GM23338 (cell line): ENCODE data around the gene BCAP31. TPM values are rescaled to one million over a fixed set of nuclear protein-coding genes. Genes with fewer than 3 reads are reported as not detected.

Experiments
- ATAC-seq: fragments of 200-7000 bp; cut with Tn5 transposase; 3 replicates; pipeline ENCODE4 v1.9.1; 2020
- DNase-seq: peaks from one replicate; pipeline ENCODE4 v3.0.0-alpha.2; 2015; ENCODE audit warnings: low spot score
- H2AFZ ChIP-seq: fragments of 200-600 bp; sonication (generic); 2 replicates; pipeline ENCODE4 v1.8.0; 2016; ENCODE audit warnings: antibody characterized with exemption, mild to moderate bottlenecking, moderate library complexity
- H3F3A ChIP-seq: fragments of 200-600 bp; sonication (generic); replicated peaks from 2 replicates; pipeline ENCODE4 v1.8.0; 2017; ENCODE audit warnings: antibody characterized with exemption, mixed run types, low read depth
- H3K27ac ChIP-seq: fragments of 200-600 bp; sonication (generic); 2 replicates; pipeline ENCODE4 v1.6.1; 2016; ENCODE audit warnings: low read depth
- H3K27me3 ChIP-seq: fragments of 200-600 bp; sonication (generic); 2 replicates; pipeline ENCODE4 v1.8.0; 2016; ENCODE audit warnings: mild to moderate bottlenecking, mixed run types, moderate library complexity; ENCODE audit not compliant: insufficient read depth
- H3K36me3 ChIP-seq: fragments of 200-600 bp; sonication (generic); 2 replicates; pipeline ENCODE4 v1.8.0; 2016; ENCODE audit warnings: mild to moderate bottlenecking; ENCODE audit not compliant: insufficient read depth
- H3K4me1 ChIP-seq: fragments of 200-600 bp; sonication (generic); 2 replicates; pipeline ENCODE4 v1.8.0; 2016; ENCODE audit warnings: mild to moderate bottlenecking, moderate library complexity; ENCODE audit not compliant: insufficient read depth
- H3K4me2 ChIP-seq: fragments of 200-600 bp; sonication (generic); 2 replicates; pipeline ENCODE4 v1.7.1; 2017; ENCODE audit warnings: mixed run types
- H3K4me3 ChIP-seq: fragments of 200-600 bp; sonication (generic); 2 replicates; pipeline ENCODE4 v1.6.1; 2016; ENCODE audit warnings: mixed run types
- H3K79me2 ChIP-seq: fragments of 200-600 bp; sonication (generic); replicated peaks from 2 replicates; pipeline ENCODE4 v1.8.0; 2017; ENCODE audit warnings: mild to moderate bottlenecking; ENCODE audit not compliant: insufficient read depth
- H3K9me2 ChIP-seq: fragments of 200-600 bp; sonication (generic); 2 replicates; pipeline ENCODE4 v1.8.0; 2017; ENCODE audit not compliant: insufficient read depth
- H4K20me1 ChIP-seq: fragments of 200-600 bp; sonication (generic); replicated peaks from 2 replicates; pipeline ENCODE4 v1.8.0; 2017; ENCODE audit warnings: mild to moderate bottlenecking; ENCODE audit not compliant: insufficient read depth
- H3K27ac Mint-ChIP-seq: 2 replicates; pipeline ENCODE4 v1.8.0; 2020; ENCODE audit warnings: inconsistent platforms, mild to moderate bottlenecking, moderate library complexity, mixed read lengths
- H3K27me3 Mint-ChIP-seq: 3 replicates; pipeline ENCODE4 v1.8.0; 2022; ENCODE audit warnings: low read depth, mild to moderate bottlenecking, moderate library complexity, mixed read lengths, inconsistent platforms; ENCODE audit not compliant: insufficient read depth, poor library complexity
- H3K36me3 Mint-ChIP-seq: 3 replicates; pipeline ENCODE4 v1.8.0; 2021; ENCODE audit warnings: low read depth, mild to moderate bottlenecking, inconsistent platforms, moderate library complexity, mixed read lengths
- H3K4me1 Mint-ChIP-seq: 3 replicates; pipeline ENCODE4 v1.8.0; 2020; ENCODE audit warnings: mild to moderate bottlenecking, inconsistent platforms, mixed read lengths
- H3K4me3 Mint-ChIP-seq: 3 replicates; pipeline ENCODE4 v1.8.0; 2021; ENCODE audit warnings: moderate library complexity, mild to moderate bottlenecking, inconsistent platforms, mixed read lengths
- H3K9me3 Mint-ChIP-seq: 3 replicates; pipeline ENCODE4 v1.8.0; 2020; ENCODE audit warnings: moderate library complexity, mild to moderate bottlenecking, inconsistent platforms, mixed read lengths
- CREB1 ChIP-seq: fragments of 250-450 bp; sonication (Bioruptor Pico); IDR thresholded peaks from 2 replicates; pipeline ENCODE4 v1.5.0; 2020; ENCODE audit warnings: low read depth, mild to moderate bottlenecking, moderate library complexity
- EZH2 ChIP-seq: fragments of 200-600 bp; sonication (generic); IDR thresholded peaks from one replicate; pipeline ENCODE4 v1.8.0; 2017; ENCODE audit warnings: antibody characterized with exemption, mild to moderate bottlenecking, low read depth; ENCODE audit not compliant: unreplicated experiment
- EZH2phosphoT487 ChIP-seq: fragments of 200-600 bp; sonication (generic); IDR thresholded peaks from one replicate; pipeline ENCODE4 v1.8.1; 2018; ENCODE audit warnings: antibody characterized with exemption; ENCODE audit not compliant: unreplicated experiment
- JUNB ChIP-seq: IDR thresholded peaks from one replicate; pipeline ENCODE4 v1.6.1; 2016; ENCODE audit warnings: antibody characterized with exemption; ENCODE audit not compliant: unreplicated experiment
- NANOG ChIP-seq: IDR thresholded peaks from 2 replicates; pipeline ENCODE4 v1.6.1; 2016; ENCODE audit warnings: antibody characterized with exemption, borderline replicate concordance
- POLR2AphosphoS5 ChIP-seq: IDR thresholded peaks from 2 replicates; pipeline ENCODE4 v1.6.1; 2016; ENCODE audit warnings: antibody characterized with exemption, low read depth
- STAT1 ChIP-seq: IDR thresholded peaks from one replicate; pipeline ENCODE4 v1.6.1; 2016; ENCODE audit warnings: antibody characterized with exemption; ENCODE audit not compliant: unreplicated experiment
- ZNF114 ChIP-seq: fragments of 250-450 bp; sonication (Bioruptor Pico); IDR thresholded peaks from 2 replicates; pipeline ENCODE4 v1.5.0; 2020; ENCODE audit warnings: mild to moderate bottlenecking, moderate library complexity
- ZNF331 ChIP-seq: fragments of 250-450 bp; sonication (Bioruptor Pico); IDR thresholded peaks from 2 replicates; pipeline ENCODE4 v1.5.0; 2020; ENCODE audit warnings: low read depth, mild to moderate bottlenecking, moderate library complexity
- polyA plus RNA-seq: library from polyadenylated mRNA; unstranded; fragments of >200 nt; fragmentation: Nextera tagmentation; extraction: Ambion mirVana; gene quantifications from 2 replicates; pipeline ENCODE4 v1.2.1, GENCODE V29; 2016
- total RNA-seq: library from RNA; depleted of rRNA; stranded (reverse); fragments of >200 nt; shearing (Covaris generic); gene quantifications from 2 replicates; pipeline ENCODE4 v1.2.3, GENCODE V29; 2014
- TF ChIP-seq, protein P1 (sequence below): IDR thresholded peaks from one replicate; pipeline ENCODE4 v1.6.1; 2018; ENCODE audit warnings: antibody characterized with exemption; ENCODE audit not compliant: unreplicated experiment
- TF ChIP-seq, protein P2 (sequence below): fragments of 250-450 bp; sonication (Bioruptor Pico); IDR thresholded peaks from 2 replicates; pipeline ENCODE4 v1.5.0; 2020; ENCODE audit warnings: mild to moderate bottlenecking, moderate library complexity
- TF ChIP-seq, protein P3 (sequence below): IDR thresholded peaks from 2 replicates; pipeline ENCODE4 v1.6.1; 2016; ENCODE audit warnings: antibody characterized with exemption
- TF ChIP-seq, protein P4 (sequence below), 2 experiments: fragments of 200-600 bp in 1 of 2; sonication (generic) in 1 of 2; conservative IDR thresholded peaks; 2 replicates each; pipeline versions ENCODE4 v1.5.1 to v1.6.1; 2016 to 2017; ENCODE audit warnings: antibody characterized with exemption in 2 of 2, low read depth in 2 of 2, mild to moderate bottlenecking in 2 of 2, moderate library complexity in 1 of 2

BCAP31 gene
- total and polyA plus RNA-seq, 2 experiments from 2014 or later, result 85.0 to 145 TPM

DNA sequence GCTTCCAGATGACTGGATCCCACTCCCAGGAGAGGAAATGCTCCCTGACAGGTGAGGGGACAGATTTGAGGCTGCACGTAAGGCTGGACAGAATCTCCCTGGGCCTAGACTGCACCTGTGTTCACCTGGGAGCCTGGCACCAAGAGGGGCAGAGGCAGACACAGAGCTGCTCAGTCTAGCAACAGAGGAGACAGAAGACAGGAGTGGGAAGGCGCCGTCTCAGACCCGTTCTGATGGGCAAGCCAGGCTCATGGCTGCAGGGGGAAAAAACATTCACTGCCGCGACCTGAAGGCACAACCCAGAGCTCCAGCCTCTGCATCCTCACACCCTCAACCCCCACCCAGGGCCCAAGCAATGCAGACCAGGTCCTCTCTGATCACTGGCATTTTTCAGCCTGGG is 16.8 kb downstream of the BCAP31 start:
- H3K4me3 Mint-ChIP-seq, result no peak overlapping the region
- no peaks in the 10 kb centered on the region; the same call in 1 of the 2 replicates for H4K20me1 ChIP-seq
- no peak for DNase-seq
- H3K27me3 ChIP-seq, result no peaks in the 10 kb centered on the region
- H3K27me3 Mint-ChIP-seq, result peaks cover 1% of the 10 kb centered on the region
- no peak overlapping the region for H2AFZ ChIP-seq
- H3K79me2 ChIP-seq, result no peaks in the 10 kb centered on the region
- H3K4me1 Mint-ChIP-seq, result peaks cover 9% of the 10 kb centered on the region
- TF ChIP-seq EZH2, result no peak
- no peak for TF ChIP-seq ZNF331 (CRISPR knock-in tag)
- TF ChIP-seq JUNB, result no peak
- TF ChIP-seq, protein P1, sequence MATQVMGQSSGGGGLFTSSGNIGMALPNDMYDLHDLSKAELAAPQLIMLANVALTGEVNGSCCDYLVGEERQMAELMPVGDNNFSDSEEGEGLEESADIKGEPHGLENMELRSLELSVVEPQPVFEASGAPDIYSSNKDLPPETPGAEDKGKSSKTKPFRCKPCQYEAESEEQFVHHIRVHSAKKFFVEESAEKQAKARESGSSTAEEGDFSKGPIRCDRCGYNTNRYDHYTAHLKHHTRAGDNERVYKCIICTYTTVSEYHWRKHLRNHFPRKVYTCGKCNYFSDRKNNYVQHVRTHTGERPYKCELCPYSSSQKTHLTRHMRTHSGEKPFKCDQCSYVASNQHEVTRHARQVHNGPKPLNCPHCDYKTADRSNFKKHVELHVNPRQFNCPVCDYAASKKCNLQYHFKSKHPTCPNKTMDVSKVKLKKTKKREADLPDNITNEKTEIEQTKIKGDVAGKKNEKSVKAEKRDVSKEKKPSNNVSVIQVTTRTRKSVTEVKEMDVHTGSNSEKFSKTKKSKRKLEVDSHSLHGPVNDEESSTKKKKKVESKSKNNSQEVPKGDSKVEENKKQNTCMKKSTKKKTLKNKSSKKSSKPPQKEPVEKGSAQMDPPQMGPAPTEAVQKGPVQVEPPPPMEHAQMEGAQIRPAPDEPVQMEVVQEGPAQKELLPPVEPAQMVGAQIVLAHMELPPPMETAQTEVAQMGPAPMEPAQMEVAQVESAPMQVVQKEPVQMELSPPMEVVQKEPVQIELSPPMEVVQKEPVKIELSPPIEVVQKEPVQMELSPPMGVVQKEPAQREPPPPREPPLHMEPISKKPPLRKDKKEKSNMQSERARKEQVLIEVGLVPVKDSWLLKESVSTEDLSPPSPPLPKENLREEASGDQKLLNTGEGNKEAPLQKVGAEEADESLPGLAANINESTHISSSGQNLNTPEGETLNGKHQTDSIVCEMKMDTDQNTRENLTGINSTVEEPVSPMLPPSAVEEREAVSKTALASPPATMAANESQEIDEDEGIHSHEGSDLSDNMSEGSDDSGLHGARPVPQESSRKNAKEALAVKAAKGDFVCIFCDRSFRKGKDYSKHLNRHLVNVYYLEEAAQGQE, result no peak
- TF ChIP-seq, protein P2, sequence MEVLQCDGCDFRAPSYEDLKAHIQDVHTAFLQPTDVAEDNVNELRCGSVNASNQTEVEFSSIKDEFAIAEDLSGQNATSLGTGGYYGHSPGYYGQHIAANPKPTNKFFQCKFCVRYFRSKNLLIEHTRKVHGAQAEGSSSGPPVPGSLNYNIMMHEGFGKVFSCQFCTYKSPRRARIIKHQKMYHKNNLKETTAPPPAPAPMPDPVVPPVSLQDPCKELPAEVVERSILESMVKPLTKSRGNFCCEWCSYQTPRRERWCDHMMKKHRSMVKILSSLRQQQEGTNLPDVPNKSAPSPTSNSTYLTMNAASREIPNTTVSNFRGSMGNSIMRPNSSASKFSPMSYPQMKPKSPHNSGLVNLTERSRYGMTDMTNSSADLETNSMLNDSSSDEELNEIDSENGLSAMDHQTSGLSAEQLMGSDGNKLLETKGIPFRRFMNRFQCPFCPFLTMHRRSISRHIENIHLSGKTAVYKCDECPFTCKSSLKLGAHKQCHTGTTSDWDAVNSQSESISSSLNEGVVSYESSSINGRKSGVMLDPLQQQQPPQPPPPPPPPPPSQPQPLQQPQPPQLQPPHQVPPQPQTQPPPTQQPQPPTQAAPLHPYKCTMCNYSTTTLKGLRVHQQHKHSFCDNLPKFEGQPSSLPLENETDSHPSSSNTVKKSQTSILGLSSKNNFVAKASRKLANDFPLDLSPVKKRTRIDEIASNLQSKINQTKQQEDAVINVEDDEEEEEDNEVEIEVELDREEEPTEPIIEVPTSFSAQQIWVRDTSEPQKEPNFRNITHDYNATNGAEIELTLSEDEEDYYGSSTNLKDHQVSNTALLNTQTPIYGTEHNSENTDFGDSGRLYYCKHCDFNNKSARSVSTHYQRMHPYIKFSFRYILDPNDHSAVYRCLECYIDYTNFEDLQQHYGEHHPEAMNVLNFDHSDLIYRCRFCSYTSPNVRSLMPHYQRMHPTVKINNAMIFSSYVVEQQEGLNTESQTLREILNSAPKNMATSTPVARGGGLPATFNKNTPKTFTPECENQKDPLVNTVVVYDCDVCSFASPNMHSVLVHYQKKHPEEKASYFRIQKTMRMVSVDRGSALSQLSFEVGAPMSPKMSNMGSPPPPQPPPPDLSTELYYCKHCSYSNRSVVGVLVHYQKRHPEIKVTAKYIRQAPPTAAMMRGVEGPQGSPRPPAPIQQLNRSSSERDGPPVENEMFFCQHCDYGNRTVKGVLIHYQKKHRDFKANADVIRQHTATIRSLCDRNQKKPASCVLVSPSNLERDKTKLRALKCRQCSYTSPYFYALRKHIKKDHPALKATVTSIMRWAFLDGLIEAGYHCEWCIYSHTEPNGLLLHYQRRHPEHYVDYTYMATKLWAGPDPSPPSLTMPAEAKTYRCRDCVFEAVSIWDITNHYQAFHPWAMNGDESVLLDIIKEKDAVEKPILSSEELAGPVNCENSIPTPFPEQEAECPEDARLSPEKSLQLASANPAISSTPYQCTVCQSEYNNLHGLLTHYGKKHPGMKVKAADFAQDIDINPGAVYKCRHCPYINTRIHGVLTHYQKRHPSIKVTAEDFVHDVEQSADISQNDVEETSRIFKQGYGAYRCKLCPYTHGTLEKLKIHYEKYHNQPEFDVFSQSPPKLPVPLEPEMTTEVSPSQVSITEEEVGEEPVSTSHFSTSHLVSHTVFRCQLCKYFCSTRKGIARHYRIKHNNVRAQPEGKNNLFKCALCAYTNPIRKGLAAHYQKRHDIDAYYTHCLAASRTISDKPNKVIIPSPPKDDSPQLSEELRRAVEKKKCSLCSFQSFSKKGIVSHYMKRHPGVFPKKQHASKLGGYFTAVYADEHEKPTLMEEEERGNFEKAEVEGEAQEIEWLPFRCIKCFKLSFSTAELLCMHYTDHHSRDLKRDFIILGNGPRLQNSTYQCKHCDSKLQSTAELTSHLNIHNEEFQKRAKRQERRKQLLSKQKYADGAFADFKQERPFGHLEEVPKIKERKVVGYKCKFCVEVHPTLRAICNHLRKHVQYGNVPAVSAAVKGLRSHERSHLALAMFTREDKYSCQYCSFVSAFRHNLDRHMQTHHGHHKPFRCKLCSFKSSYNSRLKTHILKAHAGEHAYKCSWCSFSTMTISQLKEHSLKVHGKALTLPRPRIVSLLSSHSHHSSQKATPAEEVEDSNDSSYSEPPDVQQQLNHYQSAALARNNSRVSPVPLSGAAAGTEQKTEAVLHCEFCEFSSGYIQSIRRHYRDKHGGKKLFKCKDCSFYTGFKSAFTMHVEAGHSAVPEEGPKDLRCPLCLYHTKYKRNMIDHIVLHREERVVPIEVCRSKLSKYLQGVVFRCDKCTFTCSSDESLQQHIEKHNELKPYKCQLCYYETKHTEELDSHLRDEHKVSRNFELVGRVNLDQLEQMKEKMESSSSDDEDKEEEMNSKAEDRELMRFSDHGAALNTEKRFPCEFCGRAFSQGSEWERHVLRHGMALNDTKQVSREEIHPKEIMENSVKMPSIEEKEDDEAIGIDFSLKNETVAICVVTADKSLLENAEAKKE (CRISPR knock-in tag), result no peak
- TF ChIP-seq, protein P3, sequence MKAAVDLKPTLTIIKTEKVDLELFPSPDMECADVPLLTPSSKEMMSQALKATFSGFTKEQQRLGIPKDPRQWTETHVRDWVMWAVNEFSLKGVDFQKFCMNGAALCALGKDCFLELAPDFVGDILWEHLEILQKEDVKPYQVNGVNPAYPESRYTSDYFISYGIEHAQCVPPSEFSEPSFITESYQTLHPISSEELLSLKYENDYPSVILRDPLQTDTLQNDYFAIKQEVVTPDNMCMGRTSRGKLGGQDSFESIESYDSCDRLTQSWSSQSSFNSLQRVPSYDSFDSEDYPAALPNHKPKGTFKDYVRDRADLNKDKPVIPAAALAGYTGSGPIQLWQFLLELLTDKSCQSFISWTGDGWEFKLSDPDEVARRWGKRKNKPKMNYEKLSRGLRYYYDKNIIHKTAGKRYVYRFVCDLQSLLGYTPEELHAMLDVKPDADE, result no peak
- no peak for TF ChIP-seq EZH2phosphoT487
- TF ChIP-seq CREB1 (CRISPR knock-in tag), result no peak
- TF ChIP-seq STAT1, result no peak
- TF ChIP-seq, protein P4, sequence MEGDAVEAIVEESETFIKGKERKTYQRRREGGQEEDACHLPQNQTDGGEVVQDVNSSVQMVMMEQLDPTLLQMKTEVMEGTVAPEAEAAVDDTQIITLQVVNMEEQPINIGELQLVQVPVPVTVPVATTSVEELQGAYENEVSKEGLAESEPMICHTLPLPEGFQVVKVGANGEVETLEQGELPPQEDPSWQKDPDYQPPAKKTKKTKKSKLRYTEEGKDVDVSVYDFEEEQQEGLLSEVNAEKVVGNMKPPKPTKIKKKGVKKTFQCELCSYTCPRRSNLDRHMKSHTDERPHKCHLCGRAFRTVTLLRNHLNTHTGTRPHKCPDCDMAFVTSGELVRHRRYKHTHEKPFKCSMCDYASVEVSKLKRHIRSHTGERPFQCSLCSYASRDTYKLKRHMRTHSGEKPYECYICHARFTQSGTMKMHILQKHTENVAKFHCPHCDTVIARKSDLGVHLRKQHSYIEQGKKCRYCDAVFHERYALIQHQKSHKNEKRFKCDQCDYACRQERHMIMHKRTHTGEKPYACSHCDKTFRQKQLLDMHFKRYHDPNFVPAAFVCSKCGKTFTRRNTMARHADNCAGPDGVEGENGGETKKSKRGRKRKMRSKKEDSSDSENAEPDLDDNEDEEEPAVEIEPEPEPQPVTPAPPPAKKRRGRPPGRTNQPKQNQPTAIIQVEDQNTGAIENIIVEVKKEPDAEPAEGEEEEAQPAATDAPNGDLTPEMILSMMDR (conservative IDR thresholded peaks at IDR 0.05; ENCODE audit: low read depth in 2 of 2), result no peak
- no peak for TF ChIP-seq ZNF114 (CRISPR knock-in tag)
- no peak for TF ChIP-seq NANOG
- TF ChIP-seq POLR2AphosphoS5, result no peak
- no peak overlapping the region for H3K27ac Mint-ChIP-seq
- H3F3A ChIP-seq, result no peaks in the 10 kb centered on the region
- H3K36me3 Mint-ChIP-seq, result peaks cover 27% of the 10 kb centered on the region
- H3K27ac ChIP-seq, result no peak overlapping the region
- H3K4me3 ChIP-seq, result no peak overlapping the region
- no peak for ATAC-seq
- H3K4me1 ChIP-seq, result no peaks in the 10 kb centered on the region
- H3K4me2 ChIP-seq, result no peak overlapping the region
- no peaks in the 10 kb centered on the region for H3K9me2 ChIP-seq
- no peaks in the 10 kb centered on the region; the same call in 2 of the 3 replicates for H3K9me3 Mint-ChIP-seq
- no peaks in the 10 kb centered on the region for H3K36me3 ChIP-seq
